ENCODE data around the gene LRFN2. TPM values are rescaled to one million over a fixed set of nuclear protein-coding genes. Genes with fewer than 3 reads are reported as not detected.

Gene LRFN2
- polyA plus RNA-seq, 1 of the 3 experiments (the other 2 are of a cell fraction) = 0.02 TPM

GRCh38 chr6:40499215-40499614, 87.9 kb downstream of the LRFN2 start:
- Histone ChIP-seq H3K9ac (no peak overlapping the region), H3K79me2 (ENCODE audit: insufficient read depth) (no peaks in the 10 kb centered on the region), H4K20me1 (ENCODE audit: insufficient read depth) (no peaks in the 10 kb centered on the region), H2AFZ (ENCODE audit: low read depth) (no peak overlapping the region), H3K9me2 (no peaks in the 10 kb centered on the region), H3F3A (replicated peaks; ENCODE audit: insufficient read depth) (no peaks in the 10 kb centered on the region), H3K9me3 (no peaks in the 10 kb centered on the region), H3K4me1 (ENCODE audit: control insufficient read depth in 1 of 2, insufficient read depth in 2 of 2, low read depth in 1 of 2, low read length in 1 of 2) (peaks cover 0 to 38% of the 10 kb centered on the region in 2 experiments; a peak in 1 of 4 replicates), H3K27me3 (ENCODE audit: insufficient read depth) (no peaks in the 10 kb centered on the region), H3K4me3 (ENCODE audit: low read depth in 2 of 2, low read length in 1 of 2) (no peak overlapping the region), H3K4me2 (no peak overlapping the region), H3K36me3 (replicated peaks in 1 of 2; ENCODE audit: control insufficient read depth in 1 of 2, insufficient read depth in 2 of 2, low read length in 1 of 2) (no peaks in the 10 kb centered on the region), H3K27ac (ENCODE audit: low read depth in 2 of 2, low read length in 1 of 2) (peak overlapping the region in 1 of 2 experiments; percentile 63; a peak in 1 of 4 replicates)
- ChIA-PET CTCF (interaction anchor here (1.2 kb wide), 1 partner anchor 83 kb away, joined by 3 read pairs; no protein-coding TSS in a partner anchor), POLR2A (no interaction called here)
- no peak for DNase-seq
- TF ChIP-seq RCOR1 (IDR thresholded peaks at IDR 0.05; ENCODE audit: low read length) (no peak), FOXJ3 (CRISPR knock-in tag; IDR thresholded peaks at IDR 0.05) (no peak), MEF2A (IDR thresholded peaks at IDR 0.05; ENCODE audit: borderline replicate concordance, low read depth) (no peak), SMC3 (IDR thresholded peaks at IDR 0.05; ENCODE audit: low read depth, low read length) (no peak), CHD2 (IDR thresholded peaks at IDR 0.05; ENCODE audit: low read length, partially characterized antibody) (no peak), YY1 (IDR thresholded peaks at IDR 0.05; ENCODE audit: low read depth) (no peak), USF2 (IDR thresholded peaks at IDR 0.05; ENCODE audit: borderline replicate concordance, low read depth, low read length) (no peak), CTCF (IDR thresholded peaks at IDR 0.05) (no peak), IRF3 (IDR thresholded peaks at IDR 0.05; ENCODE audit: low read depth, low read length) (no peak), PBX3 (IDR thresholded peaks at IDR 0.05) (no peak), NFIC (IDR thresholded peaks at IDR 0.05; ENCODE audit: borderline replicate concordance) (no peak)
- WGBS (ENCODE audit: low lambda C conversion rate) = 53% methylated on average over 8 of the region's 8 CpGs

GRCh38 chr6:40498148-40498547, 89.0 kb downstream of the LRFN2 start:
- DNase-seq = no peak
- Histone ChIP-seq H3K79me2 (ENCODE audit: insufficient read depth) (no peaks in the 10 kb centered on the region), H3K4me3 (ENCODE audit: low read depth in 2 of 2, low read length in 1 of 2) (no peak overlapping the region), H3K4me2 (no peak overlapping the region), H3K27me3 (ENCODE audit: insufficient read depth) (no peaks in the 10 kb centered on the region), H4K20me1 (ENCODE audit: insufficient read depth) (no peaks in the 10 kb centered on the region), H2AFZ (ENCODE audit: low read depth) (no peak overlapping the region), H3K9me3 (no peaks in the 10 kb centered on the region), H3K9ac (no peak overlapping the region), H3K9me2 (no peaks in the 10 kb centered on the region), H3F3A (replicated peaks; ENCODE audit: insufficient read depth) (no peaks in the 10 kb centered on the region), H3K27ac (ENCODE audit: low read depth in 2 of 2, low read length in 1 of 2) (peak overlapping the region in 1 of 2 experiments; percentile 74; a peak in 2 of 4 replicates), H3K36me3 (replicated peaks in 1 of 2; ENCODE audit: control insufficient read depth in 1 of 2, insufficient read depth in 2 of 2, low read length in 1 of 2) (no peaks in the 10 kb centered on the region), H3K4me1 (ENCODE audit: control insufficient read depth in 1 of 2, insufficient read depth in 2 of 2, low read depth in 1 of 2, low read length in 1 of 2) (peaks cover 0 to 48% of the 10 kb centered on the region in 2 experiments; a peak in 1 of 4 replicates)
- CTCF ChIA-PET = interaction anchor here (1.5 kb wide), 1 partner anchor 10 kb away, joined by 4 read pairs; no protein-coding TSS in a partner anchor
- POLR2A ChIA-PET = interaction anchor here (0.7 kb wide), 1 partner anchor 61 kb away, joined by 3 read pairs; no protein-coding TSS in a partner anchor
- WGBS (ENCODE audit: low lambda C conversion rate) = 56% methylated on average over 1 of the region's 1 CpG
- no peak for TF ChIP-seq EZH2phosphoT487 (IDR thresholded peaks at IDR 0.05; ENCODE audit: borderline replicate concordance, low read depth)
- TF ChIP-seq USF1 (IDR thresholded peaks at IDR 0.05; ENCODE audit: borderline replicate concordance, low read depth) = no peak
- no peak for TF ChIP-seq USF2 (IDR thresholded peaks at IDR 0.05; ENCODE audit: borderline replicate concordance, low read depth, low read length)
- TF ChIP-seq SIN3A (IDR thresholded peaks at IDR 0.05; ENCODE audit: borderline replicate concordance, low read depth, low read length) = no peak
- no peak for TF ChIP-seq SMC3 (IDR thresholded peaks at IDR 0.05; ENCODE audit: low read depth, low read length)
- TF ChIP-seq RCOR1 (IDR thresholded peaks at IDR 0.05; ENCODE audit: low read length) = peak; percentile 74; the same call in 1 of the 2 replicates
- TF ChIP-seq CHD2 (IDR thresholded peaks at IDR 0.05; ENCODE audit: low read length, partially characterized antibody) = peak; percentile 47
- peak; percentile 12; the same call in 1 of the 2 replicates for TF ChIP-seq RAD21 (IDR thresholded peaks at IDR 0.05; ENCODE audit: low read length)
- TF ChIP-seq MEF2A (IDR thresholded peaks at IDR 0.05; ENCODE audit: borderline replicate concordance, low read depth) = no peak
- TF ChIP-seq NRF1 (IDR thresholded peaks at IDR 0.05; ENCODE audit: low read depth, low read length) = no peak
- TF ChIP-seq JUND (IDR thresholded peaks at IDR 0.05) = no peak
- TF ChIP-seq EP300 (IDR thresholded peaks at IDR 0.05; ENCODE audit: borderline replicate concordance in 1 of 2, low read depth in 1 of 2, low read length in 1 of 2) = peak in 1 of 2 experiments; percentile 74; a peak in 1 of 4 replicates
- TF ChIP-seq TEAD4 (IDR thresholded peaks at IDR 0.05; ENCODE audit: borderline replicate concordance, insufficient read depth) = no peak
- 0 out of 2 replicates have a peak, but pooled peaks have one; percentile 38 for TF ChIP-seq FOXJ3 (CRISPR knock-in tag; IDR thresholded peaks at IDR 0.05)
